GM19035 (cell line): ENCODE results near the gene QPCT.
"Not testable (repeated sequence)": the region's sequence is repeated elsewhere in the genome, so short reads cannot be mapped to it uniquely, and the experiment has no call there.

Source experiments
- ATAC-seq: cut with Tn5 transposase; IDR thresholded peaks from one replicate; pipeline ENCODE4 v1.9.1; 2021; ENCODE audit not compliant: unreplicated experiment

The QPCT gene

GRCh38 chr2:37344453-37345361 lies at the start of gene QPCT:
QPCT (plus strand) TSS chr2:37344630; CDS start chr2:37344732, 102 bp downstream.
- no peak for ATAC-seq

GRCh38 chr2:37294858-37295257 lies 49.6 kb upstream of the QPCT start:
- ATAC-seq, result not testable (repeated sequence)

DNA sequence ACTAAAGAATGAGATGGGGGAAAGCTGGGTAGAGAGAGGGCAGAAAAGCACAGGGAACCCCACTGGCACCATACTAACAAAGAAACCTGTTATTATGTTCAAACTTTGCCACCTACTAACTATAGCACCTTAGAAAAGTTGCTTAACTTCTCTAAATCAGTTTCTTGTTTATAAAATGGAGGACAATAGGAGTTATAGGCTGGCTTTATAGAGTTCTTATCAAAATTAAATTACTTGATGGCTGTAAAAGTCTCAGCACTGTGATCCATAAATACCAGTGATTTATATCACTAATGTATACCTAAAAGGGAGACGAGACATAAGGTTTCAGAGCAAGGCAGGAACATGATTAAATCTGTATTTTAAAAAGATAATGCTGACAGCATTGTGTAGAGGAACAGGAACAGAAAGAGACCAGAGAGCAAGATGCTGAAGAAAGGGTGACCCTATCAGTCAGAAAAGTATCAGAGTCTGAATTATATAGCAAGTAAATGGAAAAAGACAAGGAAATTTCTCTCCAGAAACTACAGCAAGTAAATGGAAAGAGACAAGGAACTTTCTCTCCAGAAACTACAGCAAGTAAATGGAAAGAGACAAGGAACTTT lies 48.9 kb upstream of the QPCT start:
- ATAC-seq, result no peak

- no peak for ATAC-seq
Observed at GRCh38 chr2:37297632-37298031, 46.8 kb upstream of the QPCT start.

DNA sequence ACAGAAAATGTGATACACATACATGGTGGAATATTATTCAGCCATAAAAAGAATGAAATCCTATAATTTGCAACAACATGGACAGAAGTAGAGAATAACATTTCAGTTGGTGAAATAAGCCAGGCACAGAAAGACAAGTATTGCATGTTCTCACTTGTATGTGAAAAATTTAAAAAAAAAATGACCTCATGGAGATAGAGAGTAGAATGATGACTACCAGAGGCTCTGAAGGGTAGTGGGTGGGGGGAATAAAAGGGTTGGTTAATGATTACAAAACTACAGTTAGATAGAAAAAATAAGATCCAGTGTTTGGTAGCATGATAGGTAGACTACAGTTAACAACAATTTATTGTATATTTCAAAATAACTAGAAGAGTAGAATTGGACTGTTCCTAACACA lies 44.3 kb upstream of the QPCT start:
- no peak for ATAC-seq

- no peak for ATAC-seq
Observed at GRCh38 chr2:37300578-37300977, 43.9 kb upstream of the QPCT start.

- no peak for ATAC-seq
Observed at GRCh38 chr2:37301408-37301807, 43.0 kb upstream of the QPCT start.

DNA sequence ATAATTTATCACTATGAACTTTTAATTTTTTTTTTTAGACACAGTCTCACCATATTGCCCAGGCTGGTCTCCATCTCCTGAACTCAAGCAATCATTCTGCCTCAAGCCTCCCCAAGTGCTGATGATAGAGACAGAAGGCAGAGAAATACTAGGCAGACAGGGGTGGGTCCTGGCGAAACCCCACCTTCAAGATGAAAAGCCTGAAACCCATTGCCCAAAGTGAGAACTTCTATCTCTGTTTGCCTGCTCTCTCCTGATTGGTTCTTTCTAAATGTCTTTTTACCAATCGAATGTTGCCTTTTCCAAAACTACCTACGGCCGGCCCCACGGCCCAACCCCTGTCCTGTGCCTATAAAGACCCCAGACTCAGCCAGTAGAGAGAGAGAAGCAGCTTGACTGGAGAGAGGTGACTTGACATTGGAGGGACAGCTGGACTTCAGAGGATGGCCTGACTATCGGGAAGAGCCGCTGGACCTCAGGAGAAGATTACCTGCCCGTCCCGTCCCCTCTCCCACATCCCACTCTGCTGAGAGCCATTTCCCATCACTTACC lies 41.7 kb upstream of the QPCT start:
- ATAC-seq, result no peak

DNA sequence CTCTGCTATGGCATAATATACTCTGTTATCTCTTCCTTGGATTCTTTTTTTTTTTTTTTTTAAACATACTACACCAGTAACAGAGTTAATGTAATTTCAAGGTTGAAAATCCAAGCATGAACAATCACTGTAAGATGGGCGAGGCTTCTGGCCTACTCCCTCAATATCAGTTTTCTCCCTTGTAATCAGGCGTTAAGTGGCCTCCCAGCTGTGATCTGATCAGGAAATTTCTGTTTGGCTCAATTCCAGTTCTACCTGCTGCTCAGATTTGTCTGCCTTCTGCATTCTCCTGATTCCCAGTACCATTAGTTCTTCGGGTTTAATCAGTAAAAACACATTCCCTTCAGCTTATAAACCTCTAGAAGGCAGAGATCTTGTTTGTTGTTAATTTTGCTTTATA lies 38.4 kb upstream of the QPCT start:
- no peak for ATAC-seq

DNA sequence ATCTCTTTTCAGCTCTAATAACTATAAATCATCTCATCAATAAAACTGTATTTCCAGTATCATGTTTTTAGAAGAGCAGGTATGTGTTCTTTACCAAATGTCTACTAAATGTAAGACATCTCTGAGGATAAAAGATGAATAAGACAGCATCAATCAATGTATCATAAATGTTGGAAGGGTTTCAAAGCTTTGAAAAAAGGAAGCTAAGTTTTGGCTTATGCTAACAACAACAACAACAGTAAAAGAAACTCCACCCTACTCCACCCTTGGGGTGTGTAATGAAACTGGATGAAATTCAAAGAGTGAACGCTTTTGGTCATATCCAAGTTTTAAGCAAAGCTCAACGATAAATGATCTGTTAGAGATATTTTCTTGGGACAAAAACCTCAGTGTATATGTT lies 36.9 kb upstream of the QPCT start:
- no peak for ATAC-seq

GRCh38 chr2:37315364-37315763 lies 29.1 kb upstream of the QPCT start:
- no peak for ATAC-seq

DNA sequence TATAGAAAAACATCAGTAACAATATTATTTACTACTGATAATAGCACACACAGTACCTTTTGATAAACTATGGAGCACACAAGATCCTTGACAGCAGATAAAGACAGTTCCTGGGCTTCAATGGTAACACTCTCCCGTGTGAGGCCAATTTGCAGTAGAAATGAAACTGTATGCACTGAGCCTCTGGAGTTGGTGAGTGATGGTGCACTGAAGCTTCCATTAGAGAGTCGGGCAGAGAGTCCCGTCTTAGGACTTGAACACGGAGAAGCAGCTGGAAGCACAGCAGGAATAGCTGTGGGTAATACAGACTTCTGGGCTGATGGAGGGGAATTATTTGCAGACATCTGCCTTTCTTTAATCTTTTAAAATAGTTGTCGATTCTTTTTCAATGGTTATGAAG lies 28.2 kb upstream of the QPCT start:
- no peak for ATAC-seq

DNA sequence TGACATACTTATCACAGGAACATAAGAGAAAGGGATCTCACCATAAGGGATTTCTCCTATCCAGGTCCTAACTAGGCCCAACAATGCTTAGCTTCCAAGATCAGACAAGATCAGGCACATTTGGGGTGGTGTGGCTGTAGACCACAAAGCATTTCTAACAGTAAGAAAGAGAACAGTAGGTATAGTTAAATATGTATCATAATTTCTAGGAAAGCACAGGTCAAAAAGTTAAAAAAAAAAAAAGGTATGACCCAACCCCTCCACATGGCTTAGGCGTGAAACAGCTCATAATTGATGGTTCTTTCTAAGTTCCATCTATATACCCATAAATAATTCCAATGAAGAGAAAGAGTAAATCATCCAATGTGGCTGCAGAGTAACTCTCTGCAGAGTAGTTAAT lies 26.7 kb upstream of the QPCT start:
- ATAC-seq, result no peak

DNA sequence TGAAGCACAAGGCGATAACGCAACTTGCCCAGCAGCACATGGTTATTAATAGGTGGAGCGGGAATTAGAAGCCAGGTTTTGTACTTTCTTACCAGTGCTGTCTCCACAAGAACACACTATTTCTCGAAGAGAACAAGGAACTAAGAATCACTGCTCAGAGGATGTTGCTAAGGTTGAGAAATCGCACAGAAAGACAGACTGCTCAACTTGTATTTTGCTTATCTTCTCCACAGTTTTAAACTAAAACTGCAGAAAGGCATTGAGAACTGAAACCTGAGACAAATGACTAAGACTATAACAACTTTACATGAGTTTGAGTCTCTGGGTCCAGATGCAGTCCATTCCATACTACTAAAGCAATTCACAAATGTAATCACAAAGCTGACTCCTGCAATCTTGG lies 26.0 kb upstream of the QPCT start:
- ATAC-seq, result peak; percentile 88

GRCh38 chr2:37319754-37320609 lies 24.4 kb upstream of the QPCT start:
- no peak for ATAC-seq

DNA sequence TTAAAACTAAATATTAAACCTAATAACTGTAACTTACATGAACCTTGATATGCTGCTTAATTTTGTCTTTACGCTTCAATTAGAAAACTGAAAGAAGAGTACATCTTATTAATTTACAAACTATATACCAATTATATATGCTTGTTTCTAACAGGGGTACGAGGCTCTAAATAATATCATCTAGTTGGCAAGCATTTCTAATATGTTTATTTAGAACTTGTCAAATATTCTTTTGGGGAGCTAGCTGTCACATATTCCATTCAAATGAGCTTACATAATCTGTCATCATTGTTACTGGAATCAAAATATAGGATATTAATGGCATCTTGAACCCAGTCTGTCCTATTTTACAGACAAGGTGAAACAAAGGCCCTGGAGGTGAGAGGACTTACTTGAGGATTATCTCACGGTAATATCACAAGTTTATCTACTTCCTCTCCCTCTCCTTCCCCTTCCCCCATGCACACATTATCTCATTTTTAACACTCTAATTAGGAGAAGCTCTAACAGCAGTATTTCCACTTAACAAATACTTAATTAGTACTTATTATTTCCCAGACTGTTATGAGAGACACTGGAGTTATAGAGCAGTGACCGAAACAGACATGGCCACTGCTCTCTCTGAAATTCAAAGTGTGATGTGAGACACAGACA lies 23.3 kb upstream of the QPCT start:
- no peak for ATAC-seq

DNA sequence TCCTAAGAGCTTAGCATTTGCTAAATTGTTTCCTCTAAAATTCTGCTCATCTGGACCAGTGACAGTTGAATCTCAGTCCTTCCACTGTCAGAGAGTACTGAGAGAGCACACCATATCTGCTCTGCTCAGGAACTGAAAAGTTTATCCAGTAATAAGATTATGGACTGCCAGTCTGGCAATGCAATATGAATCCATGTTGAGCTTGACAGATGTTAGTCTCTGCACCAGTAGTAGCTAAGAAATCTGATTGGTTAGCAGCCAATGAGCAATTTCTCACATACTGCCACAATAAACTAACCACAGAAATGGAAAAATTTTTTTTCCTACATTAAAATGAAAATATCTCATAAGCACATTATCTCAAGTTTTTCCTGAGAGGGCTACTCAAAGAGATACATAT lies 22.1 kb upstream of the QPCT start:
- ATAC-seq, result no peak

DNA sequence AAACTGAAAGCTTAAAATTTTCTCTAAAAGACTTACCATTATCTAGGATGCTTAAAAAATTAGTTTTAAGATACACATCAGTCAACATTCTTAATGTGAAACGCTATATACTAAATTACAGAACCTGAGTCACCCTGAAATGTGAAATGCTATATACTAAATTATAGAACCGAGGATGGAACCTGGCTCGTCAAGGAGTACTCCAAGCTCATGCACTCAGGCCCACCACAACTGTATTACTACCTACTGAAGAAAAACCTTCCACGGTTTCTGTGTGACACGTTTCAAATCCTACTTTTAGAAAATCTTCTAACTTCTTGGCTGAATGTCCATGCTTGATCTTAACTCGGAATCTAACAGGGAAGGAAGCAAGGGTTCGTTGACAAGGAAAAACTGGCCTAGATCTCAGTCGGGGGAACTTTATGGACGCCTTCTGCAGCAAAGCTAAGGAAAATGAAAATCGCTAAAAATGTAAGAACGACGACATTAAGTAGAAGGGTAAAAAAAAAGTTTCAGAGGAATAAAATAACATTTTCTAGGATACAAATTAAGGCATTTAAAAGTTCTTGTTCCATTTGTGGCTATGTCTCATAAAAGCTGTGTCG lies 21.2 kb upstream of the QPCT start:
- ATAC-seq, result no peak

GRCh38 chr2:37323781-37324535 lies 20.5 kb upstream of the QPCT start:
- ATAC-seq, result peak; percentile 25

DNA sequence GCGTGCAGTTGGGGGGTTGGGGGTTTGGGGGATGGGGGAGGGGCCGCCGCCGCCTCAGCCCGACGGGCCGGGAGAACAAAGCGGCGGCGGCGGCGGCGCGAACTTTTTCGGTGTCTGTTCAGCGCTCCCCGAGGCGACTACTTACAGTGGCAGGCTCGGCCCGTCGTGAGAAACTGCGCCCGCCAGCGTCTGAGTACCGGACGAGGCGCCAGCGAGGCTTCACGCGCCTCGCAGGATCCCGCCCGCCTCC lies 20.0 kb upstream of the QPCT start:
- no peak for ATAC-seq
